Central memory CD8-positive, alpha-beta T cell (primary cell): ENCODE results near the gene APBA2.
A peak's percentile ranks its signal among the peaks of the same experiment; 100 is the strongest.

Source experiments
- ATAC-seq: fragments of 150-1000 bp; cut with Tn5 transposase; replicated peaks from 2 replicates; pipeline ENCODE4 v1.10.0; 2022; ENCODE audit warnings: mild to moderate bottlenecking, moderate FRiP score, moderate number of reproducible peaks; ENCODE audit not compliant: poor library complexity, severe bottlenecking; ENCODE audit errors: extremely low read depth
- DNase-seq, 2 donors: peaks; one replicate each; pipeline ENCODE4 v3.0.0; 2021; ENCODE audit warnings: low spot score in 2 of 2
- H3K27ac Mint-ChIP-seq: one replicate; pipeline ENCODE4 v1.8.0; 2022; ENCODE audit warnings: low read depth, mild to moderate bottlenecking, moderate library complexity, mixed read lengths
- H3K27me3 Mint-ChIP-seq: one replicate; pipeline ENCODE4 v1.8.0; 2022; ENCODE audit warnings: mixed read lengths
- H3K36me3 Mint-ChIP-seq: one replicate; pipeline ENCODE4 v1.8.0; 2022; ENCODE audit warnings: mild to moderate bottlenecking, moderate library complexity, mixed read lengths; ENCODE audit not compliant: insufficient read depth
- H3K4me1 Mint-ChIP-seq: one replicate; pipeline ENCODE4 v1.8.0; 2022; ENCODE audit warnings: mixed read lengths
- H3K4me3 Mint-ChIP-seq: one replicate; pipeline ENCODE4 v1.8.0; 2022; ENCODE audit warnings: mild to moderate bottlenecking, moderate library complexity, mixed read lengths
- H3K9me3 Mint-ChIP-seq: one replicate; pipeline ENCODE4 v1.8.0; 2022; ENCODE audit warnings: mixed read lengths

The APBA2 gene

DNA sequence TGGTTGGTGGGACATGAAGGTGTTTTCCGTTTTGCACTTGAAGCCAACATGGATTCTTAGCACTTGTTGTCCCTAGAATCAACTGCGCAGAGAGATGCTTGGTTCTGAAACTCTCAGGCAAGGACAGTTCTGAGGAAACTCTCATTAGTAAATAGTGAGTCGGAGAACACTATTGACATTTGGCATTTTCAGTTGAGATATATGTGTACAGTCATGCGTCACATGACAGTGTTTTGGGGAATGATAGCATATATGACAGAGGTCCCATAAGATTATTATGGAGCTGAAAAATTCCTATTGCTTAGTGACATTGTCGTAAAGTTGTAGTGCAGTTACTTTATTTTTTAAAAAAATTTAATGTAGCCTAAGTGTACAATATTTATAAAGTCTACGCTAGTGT is 5.8 kb downstream of the APBA2 start:
- DNase-seq (no peak), ATAC-seq (no peak)
- H3K4me3 Mint-ChIP-seq = peak overlapping the region; percentile 64
- H3K4me1 Mint-ChIP-seq = peaks cover 48% of the 10 kb centered on the region
- H3K9me3 Mint-ChIP-seq = no peaks in the 10 kb centered on the region
- H3K36me3 Mint-ChIP-seq = peaks cover 5% of the 10 kb centered on the region
- H3K27ac Mint-ChIP-seq = no peak overlapping the region
- no peaks in the 10 kb centered on the region for H3K27me3 Mint-ChIP-seq

DNA sequence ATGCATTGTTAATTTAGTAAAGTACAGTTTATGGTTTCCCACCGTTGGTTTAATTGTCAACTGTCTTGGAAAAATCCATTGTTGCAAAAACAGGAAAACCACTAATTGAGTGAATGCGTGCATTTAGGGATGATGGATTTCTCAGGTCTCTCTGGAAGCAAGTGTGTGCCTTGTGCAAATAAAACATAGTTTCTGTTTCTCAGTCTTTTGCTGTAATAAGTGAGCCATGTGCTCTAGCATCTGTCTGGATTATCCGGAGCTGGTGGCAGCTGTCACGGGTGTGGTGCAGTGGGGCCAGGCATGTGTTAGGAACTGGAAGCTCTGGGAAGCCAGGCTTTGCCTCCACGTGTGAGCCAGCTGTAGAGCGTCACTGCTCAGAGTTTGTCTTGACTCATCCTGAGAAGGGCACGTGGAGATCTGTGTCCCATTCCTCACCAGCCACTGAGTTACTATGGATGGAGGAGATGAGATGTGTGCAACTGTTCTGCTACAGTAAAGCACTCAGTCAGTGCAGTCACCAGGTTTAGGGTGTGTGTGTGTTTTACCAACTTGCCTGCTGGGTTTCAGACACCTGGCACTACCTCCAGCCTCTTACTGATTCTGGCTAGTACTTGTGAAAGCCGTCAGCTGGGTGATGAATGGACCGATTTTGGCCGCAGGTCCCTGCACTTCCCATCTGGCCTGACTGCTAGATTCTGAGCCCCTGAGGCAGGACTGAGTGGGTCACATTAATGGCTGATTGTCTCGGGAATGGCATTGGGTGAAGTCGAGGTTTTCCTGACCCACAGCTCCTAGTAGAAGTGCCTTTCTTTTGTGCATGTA is 7.2 kb downstream of the APBA2 start:
- no peak for DNase-seq
- no peak overlapping the region for H3K27ac Mint-ChIP-seq
- H3K36me3 Mint-ChIP-seq = peaks cover 5% of the 10 kb centered on the region
- H3K9me3 Mint-ChIP-seq = no peaks in the 10 kb centered on the region
- no peak for ATAC-seq
- no peak overlapping the region for H3K4me3 Mint-ChIP-seq
- peaks cover 48% of the 10 kb centered on the region for H3K4me1 Mint-ChIP-seq
- no peaks in the 10 kb centered on the region for H3K27me3 Mint-ChIP-seq

DNA sequence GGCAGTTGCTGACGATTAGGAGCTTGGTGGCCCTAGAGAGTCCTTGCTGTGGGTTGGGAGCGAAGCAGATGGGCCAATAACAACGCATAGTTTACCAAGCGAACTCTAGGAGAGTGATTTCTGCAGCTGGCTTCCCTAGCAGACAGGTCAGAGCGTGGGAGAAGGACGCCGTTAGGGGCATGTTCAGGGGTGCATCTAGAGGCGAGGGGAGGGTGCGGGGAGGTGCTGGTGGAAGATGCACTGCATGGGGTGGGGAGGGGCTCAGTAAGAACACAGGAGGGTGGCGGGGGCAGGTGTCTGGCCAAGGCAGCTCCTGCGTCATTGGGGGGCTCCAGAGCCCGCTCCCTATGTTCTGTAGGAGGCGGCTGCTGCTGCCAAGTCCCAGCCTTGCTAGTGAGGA is 8.9 kb downstream of the APBA2 start:
- Mint-ChIP-seq H3K4me3 (no peak overlapping the region), H3K27me3 (no peaks in the 10 kb centered on the region), H3K27ac (peak overlapping the region; percentile 47), H3K36me3 (peaks cover 5% of the 10 kb centered on the region), H3K4me1 (peaks cover 46% of the 10 kb centered on the region), H3K9me3 (no peaks in the 10 kb centered on the region)
- ATAC-seq = no peak
- no peak for DNase-seq

DNA sequence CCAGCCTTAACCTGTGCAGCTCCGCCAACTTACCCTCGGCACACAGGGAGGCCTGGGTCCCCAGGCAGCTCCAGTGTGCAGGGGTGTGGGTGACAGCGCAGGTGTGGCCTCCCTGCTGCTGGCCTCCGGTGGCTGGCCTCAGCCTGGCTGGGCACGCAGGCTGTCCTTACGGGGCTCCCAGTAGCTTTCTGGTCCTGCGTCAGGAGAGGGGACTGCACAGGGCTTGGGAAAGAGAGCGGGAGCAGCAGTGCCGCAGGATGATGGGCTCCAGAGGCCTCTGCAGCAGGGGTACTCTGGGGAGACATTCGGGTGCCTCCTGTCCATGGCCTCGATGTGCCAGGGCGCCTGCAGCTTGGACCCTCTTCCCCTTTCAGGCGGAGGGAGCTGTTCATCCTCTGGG is 9.4 kb downstream of the APBA2 start:
- ATAC-seq = no peak
- Mint-ChIP-seq H3K4me3 (no peak overlapping the region), H3K4me1 (peaks cover 45% of the 10 kb centered on the region), H3K27me3 (no peaks in the 10 kb centered on the region), H3K9me3 (no peaks in the 10 kb centered on the region), H3K27ac (no peak overlapping the region), H3K36me3 (peaks cover 5% of the 10 kb centered on the region)
- DNase-seq = no peak

DNA sequence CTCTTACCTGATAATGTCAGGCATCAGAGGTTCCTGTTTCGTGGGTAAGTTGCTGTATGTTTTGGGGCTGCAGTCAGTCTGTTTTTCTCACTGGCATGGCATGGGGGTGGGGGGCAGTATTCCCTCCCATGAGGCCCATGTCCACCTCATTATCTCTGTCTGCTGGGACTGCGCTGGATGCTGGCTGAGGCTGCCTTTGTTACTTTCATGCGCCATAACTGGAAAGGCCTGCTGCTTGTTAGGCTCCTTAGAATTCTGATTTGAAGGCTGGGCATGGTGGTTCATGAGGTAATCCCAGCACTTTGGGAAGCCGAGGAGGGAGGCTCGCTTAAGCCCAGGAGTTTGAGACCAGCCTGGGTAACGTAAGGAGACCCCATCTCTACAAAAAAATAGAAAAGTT is 9.8 kb downstream of the APBA2 start:
- no peak overlapping the region for H3K27ac Mint-ChIP-seq
- H3K27me3 Mint-ChIP-seq = no peaks in the 10 kb centered on the region
- peaks cover 3% of the 10 kb centered on the region for H3K36me3 Mint-ChIP-seq
- ATAC-seq (no peak), DNase-seq (no peak)
- no peak overlapping the region for H3K4me3 Mint-ChIP-seq
- no peaks in the 10 kb centered on the region for H3K9me3 Mint-ChIP-seq
- H3K4me1 Mint-ChIP-seq = peaks cover 43% of the 10 kb centered on the region

DNA sequence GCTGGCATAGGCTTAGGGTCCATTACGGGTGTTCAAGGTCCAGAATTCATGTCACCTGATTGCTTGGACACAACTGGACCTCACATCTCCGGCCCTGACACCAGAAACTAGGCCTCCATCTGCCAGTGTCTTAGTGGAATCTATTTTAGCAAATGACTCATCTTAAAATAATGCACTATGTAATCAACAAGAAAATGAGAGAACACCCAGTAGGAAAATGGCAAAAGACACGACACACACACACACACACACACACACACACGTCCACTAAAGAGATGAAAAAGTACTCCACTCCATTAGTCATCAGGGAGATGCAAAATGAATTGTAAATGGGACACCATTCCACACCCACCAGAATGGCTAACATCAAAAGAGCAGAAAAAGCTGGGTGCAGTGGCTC is 11.2 kb downstream of the APBA2 start:
- no peaks in the 10 kb centered on the region for H3K9me3 Mint-ChIP-seq
- no peak overlapping the region for H3K4me3 Mint-ChIP-seq
- no peak for ATAC-seq
- no peak for DNase-seq
- H3K27me3 Mint-ChIP-seq = no peaks in the 10 kb centered on the region
- no peak overlapping the region for H3K27ac Mint-ChIP-seq
- H3K36me3 Mint-ChIP-seq = no peaks in the 10 kb centered on the region
- peaks cover 35% of the 10 kb centered on the region for H3K4me1 Mint-ChIP-seq

DNA sequence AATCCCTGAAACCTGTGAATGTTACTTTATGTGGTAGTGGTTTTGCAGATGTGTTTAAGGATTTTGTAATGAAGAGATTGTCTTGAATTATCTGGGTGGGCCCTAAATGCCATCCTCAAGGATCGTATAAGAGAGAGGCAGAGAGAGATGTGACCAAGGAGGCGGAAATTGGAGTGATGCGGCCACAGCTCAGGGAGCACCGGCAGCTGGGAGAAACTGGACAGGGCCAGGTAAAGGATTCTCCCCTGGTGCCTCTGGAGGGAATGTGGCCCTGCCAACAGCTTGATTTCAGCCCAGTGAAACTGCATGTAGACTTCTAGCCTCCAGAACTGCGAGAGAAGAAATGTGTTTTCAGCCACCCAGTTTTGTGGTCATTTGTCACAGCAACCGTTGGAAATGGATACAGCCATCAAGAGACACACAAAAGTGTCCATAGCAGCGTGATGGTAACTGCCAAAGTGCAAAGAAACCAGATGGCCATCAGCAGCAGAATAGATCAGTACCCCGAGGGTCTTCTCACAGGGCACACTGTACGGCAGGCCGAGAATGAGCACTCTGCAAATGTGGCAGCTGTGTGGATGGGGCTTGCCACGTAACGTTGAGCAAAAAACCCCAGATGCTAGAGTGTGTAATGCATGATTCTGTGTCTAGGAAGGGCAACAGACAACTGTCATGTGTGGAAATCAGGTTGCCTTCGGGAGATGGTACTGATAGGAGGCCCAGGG is 12.2 kb downstream of the APBA2 start:
- ATAC-seq (no peak), DNase-seq (no peak)
- H3K4me1 Mint-ChIP-seq = peaks cover 31% of the 10 kb centered on the region
- no peaks in the 10 kb centered on the region for H3K36me3 Mint-ChIP-seq
- H3K27me3 Mint-ChIP-seq = no peaks in the 10 kb centered on the region
- H3K9me3 Mint-ChIP-seq = no peaks in the 10 kb centered on the region
- no peak overlapping the region for H3K4me3 Mint-ChIP-seq
- H3K27ac Mint-ChIP-seq = peak overlapping the region; percentile 2

DNA sequence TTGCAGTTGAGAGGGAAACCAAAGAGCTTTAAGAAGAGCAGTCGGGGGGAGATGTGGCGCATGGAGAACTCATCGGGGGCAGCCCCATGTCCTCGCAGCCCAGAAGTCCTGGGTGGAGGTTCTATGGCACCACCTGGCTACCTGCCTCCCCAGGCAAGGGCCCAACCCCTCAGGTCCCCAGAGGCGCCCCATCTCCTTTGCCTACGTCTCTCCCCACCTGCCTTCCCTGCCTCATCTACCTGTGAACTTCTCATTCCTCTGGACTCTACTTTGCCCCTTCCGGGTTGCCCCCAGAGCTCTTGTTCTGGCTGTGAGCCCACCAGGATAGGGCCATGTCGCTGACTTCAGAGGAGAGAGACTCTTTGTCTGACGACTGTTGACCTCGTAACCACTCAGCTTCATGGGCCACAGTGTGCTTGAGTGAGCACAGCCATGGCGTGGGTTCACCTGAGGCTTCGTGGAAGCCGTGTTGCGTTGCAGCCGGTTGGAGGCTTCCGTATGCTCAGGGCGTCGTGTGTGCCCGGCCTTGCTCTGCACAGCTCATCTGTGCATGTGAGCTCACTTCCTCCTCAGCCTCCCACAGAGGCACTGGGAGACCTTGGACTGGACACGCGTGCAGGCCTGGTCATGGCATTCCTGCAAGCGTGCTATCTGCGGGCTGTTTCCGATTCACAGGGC is 13.4 kb downstream of the APBA2 start:
- peak overlapping the region; percentile 49 for H3K27ac Mint-ChIP-seq

DNA sequence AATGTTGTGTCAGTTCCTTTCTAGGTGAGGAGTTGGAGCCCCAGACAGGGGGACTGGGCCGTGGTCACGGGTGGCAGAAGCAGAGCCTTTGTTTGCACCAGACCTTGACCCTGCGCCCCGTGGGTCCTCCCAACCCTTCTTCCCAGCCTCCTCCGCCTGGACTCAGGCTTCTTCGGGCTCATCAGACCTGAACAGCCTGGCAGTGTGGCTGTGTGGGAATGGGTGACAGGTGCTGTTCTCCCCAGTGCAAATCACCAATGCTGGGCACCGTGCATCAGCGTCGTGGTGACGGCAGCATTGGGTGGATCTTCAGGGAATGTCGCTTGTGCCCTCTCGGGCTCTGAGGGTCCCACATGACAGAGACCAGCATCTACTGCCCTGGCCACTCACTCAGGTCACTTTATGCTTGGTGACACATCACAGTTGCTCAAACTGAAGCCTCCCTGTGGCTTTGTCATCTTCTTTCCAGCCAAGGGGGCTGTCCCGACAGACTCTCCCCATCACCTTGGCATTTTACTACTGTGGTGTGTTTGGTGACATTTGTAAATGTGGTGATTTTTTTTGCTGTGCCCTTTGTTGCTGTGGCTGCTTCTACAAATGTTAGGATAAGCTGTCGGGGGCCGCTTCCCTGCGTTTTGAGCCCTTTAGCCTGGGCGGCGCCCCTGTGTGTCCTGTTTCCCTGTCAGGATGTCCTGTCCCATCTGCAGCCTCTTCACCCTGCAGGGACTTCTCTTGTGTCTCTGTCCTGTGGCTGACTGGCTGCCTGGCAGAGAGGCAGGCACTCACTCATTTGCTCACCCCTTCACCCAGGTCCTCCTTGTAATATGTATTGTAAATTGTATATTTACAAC is 14.5 kb downstream of the APBA2 start:
- DNase-seq (no peak), ATAC-seq (no peak)
- H3K27ac Mint-ChIP-seq = peak overlapping the region; percentile 49
- no peaks in the 10 kb centered on the region for H3K27me3 Mint-ChIP-seq
- no peaks in the 10 kb centered on the region for H3K36me3 Mint-ChIP-seq
- peaks cover 37% of the 10 kb centered on the region for H3K4me1 Mint-ChIP-seq
- no peak overlapping the region for H3K4me3 Mint-ChIP-seq
- H3K9me3 Mint-ChIP-seq = no peaks in the 10 kb centered on the region

More for the DNA sequence above, 13.4 kb downstream of the APBA2 start:
- Mint-ChIP-seq H3K4me1 (peaks cover 30% of the 10 kb centered on the region), H3K9me3 (no peaks in the 10 kb centered on the region), H3K36me3 (no peaks in the 10 kb centered on the region), H3K27me3 (no peaks in the 10 kb centered on the region), H3K4me3 (no peak overlapping the region)
- ATAC-seq (no peak), DNase-seq (no peak)

DNA sequence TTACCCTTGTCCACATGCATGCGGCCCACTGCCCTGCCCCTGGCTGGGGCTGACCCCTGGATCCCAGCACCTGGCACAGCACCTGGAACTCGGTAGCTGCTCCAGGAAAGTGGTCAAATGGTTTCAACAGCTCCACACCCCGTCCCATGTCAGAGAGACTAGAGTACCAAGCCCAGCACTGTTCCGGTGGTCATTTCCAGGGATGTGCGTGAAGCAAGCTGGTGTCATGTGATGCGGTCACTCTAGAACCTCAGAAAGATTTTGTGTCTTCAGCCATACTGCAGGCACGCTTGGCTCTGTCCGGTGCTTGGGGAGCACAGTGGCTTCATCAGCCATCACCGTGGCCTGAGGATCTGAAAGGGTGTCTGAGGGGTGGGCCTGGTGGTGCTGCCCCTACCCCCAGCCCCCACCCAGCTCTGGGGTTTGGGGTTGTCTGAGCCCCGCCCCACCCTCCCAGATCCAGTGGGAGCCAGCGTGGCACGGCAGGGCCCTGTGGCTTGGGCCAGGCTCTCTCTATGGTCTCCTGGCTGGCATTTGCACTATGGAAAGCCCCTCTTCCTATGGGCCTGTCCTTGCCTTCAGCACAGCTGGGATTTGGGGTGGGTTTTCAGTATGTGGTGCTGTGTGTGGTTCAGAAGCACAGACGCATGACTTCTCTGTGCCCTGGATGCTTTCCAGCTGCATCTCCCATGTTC is 15.3 kb downstream of the APBA2 start:
- ATAC-seq = no peak
- no peak for DNase-seq
- no peaks in the 10 kb centered on the region for H3K27me3 Mint-ChIP-seq
- peak overlapping the region; percentile 35 for H3K27ac Mint-ChIP-seq
- H3K9me3 Mint-ChIP-seq = no peaks in the 10 kb centered on the region
- peaks cover 37% of the 10 kb centered on the region for H3K4me1 Mint-ChIP-seq
- no peak overlapping the region for H3K4me3 Mint-ChIP-seq
- H3K36me3 Mint-ChIP-seq = no peaks in the 10 kb centered on the region

DNA sequence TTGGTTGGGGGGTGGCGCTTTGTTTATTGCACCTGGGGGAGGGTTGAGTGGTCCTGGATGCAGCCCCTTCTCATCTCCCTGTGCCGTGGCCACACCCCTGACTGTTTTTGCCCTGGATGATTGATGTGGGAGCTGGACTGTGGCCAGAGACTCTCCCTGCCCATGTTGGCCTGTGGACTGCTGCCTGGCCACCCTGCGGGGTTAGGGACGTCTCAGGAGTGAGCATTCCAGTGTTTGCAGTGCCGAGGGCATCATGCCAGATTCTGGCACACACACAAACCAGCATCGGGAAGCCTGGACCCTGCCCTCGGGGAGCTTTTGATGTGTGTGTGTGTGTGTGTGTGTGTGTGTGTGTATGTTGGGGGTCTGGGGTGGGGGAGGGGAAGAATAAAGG is 15.8 kb downstream of the APBA2 start:
- no peaks in the 10 kb centered on the region for H3K9me3 Mint-ChIP-seq
- no peak overlapping the region for H3K27ac Mint-ChIP-seq
- no peaks in the 10 kb centered on the region for H3K36me3 Mint-ChIP-seq
- ATAC-seq = no peak
- peaks cover 37% of the 10 kb centered on the region for H3K4me1 Mint-ChIP-seq
- no peaks in the 10 kb centered on the region for H3K27me3 Mint-ChIP-seq
- H3K4me3 Mint-ChIP-seq = no peak overlapping the region
- no peak for DNase-seq
